SK-N-MC (cell line): ENCODE measurements around the gene DDX56.

Experiments
- DNase-seq: peaks from one replicate; pipeline ENCODE4 v3.0.0-alpha.2; 2011; ENCODE audit warnings: low read depth, low spot score
- H3K27ac ChIP-seq: fragments of 200-600 bp; sonication (generic); 2 replicates; pipeline ENCODE4 v1.5.1; 2016; ENCODE audit warnings: mixed run types
- H3K36me3 ChIP-seq: fragments of 200-600 bp; sonication (generic); 2 replicates; pipeline ENCODE4 v1.6.1; 2017; ENCODE audit warnings: antibody characterized with exemption, low read length, mixed read lengths; ENCODE audit not compliant: insufficient read depth
- H3K4me3 ChIP-seq: fragments of 200-600 bp; sonication (generic); 2 replicates; pipeline ENCODE4 v1.5.1; 2016
- H3K9ac ChIP-seq: fragments of 200-600 bp; sonication (generic); 2 replicates; pipeline ENCODE4 v1.8.0; 2017; ENCODE audit warnings: mixed run types, mixed read lengths; ENCODE audit not compliant: insufficient read length
- H3K9me3 ChIP-seq: fragments of 200-600 bp; sonication (generic); 2 replicates; pipeline ENCODE4 v1.6.1; 2017; ENCODE audit warnings: low read depth, mild to moderate bottlenecking, antibody characterized with exemption, low read length, moderate library complexity, mixed read lengths
- EZH2 ChIP-seq: fragments of 200-600 bp; sonication (generic); IDR thresholded peaks from one replicate; pipeline ENCODE4 v1.6.1; 2017; ENCODE audit warnings: antibody characterized with exemption
- FOXP2 ChIP-seq: optimal IDR thresholded peaks from 2 replicates; pipeline ENCODE3; 2011; ENCODE audit warnings: mild to moderate bottlenecking, moderate library complexity; ENCODE audit not compliant: insufficient read depth; ENCODE audit errors: extremely low read length, control extremely low read depth
- POLR2AphosphoS5 ChIP-seq: IDR thresholded peaks from 2 replicates; pipeline ENCODE4 v1.6.1; 2012; ENCODE audit warnings: mild to moderate bottlenecking, low read depth, low read length, borderline replicate concordance

The DDX56 gene

GRCh38 chr7:44536090-44536489 lies 37.6 kb downstream of the DDX56 start:
- no peak overlapping the region for H3K9ac ChIP-seq
- H3K27ac ChIP-seq = no peak overlapping the region
- H3K9me3 ChIP-seq = no peaks in the 10 kb centered on the region
- H3K4me3 ChIP-seq = no peak overlapping the region
- no peak for DNase-seq
- TF ChIP-seq FOXP2 = no peak
- TF ChIP-seq POLR2AphosphoS5 = no peak
- no peak for TF ChIP-seq EZH2
- no peaks in the 10 kb centered on the region for H3K36me3 ChIP-seq

GRCh38 chr7:44535348-44536064 lies 38.2 kb downstream of the DDX56 start:
- TF ChIP-seq FOXP2 = no peak
- no peak for TF ChIP-seq POLR2AphosphoS5
- no peak for TF ChIP-seq EZH2
- Histone ChIP-seq H3K9me3 (no peaks in the 10 kb centered on the region), H3K9ac (no peak overlapping the region), H3K27ac (no peak overlapping the region), H3K36me3 (no peaks in the 10 kb centered on the region), H3K4me3 (no peak overlapping the region)
- DNase-seq = no peak

- no peak for DNase-seq
- H3K4me3 ChIP-seq = no peak overlapping the region
- no peaks in the 10 kb centered on the region for H3K36me3 ChIP-seq
- no peak for TF ChIP-seq POLR2AphosphoS5
- TF ChIP-seq FOXP2 = no peak
- no peak for TF ChIP-seq EZH2
- H3K27ac ChIP-seq = no peak overlapping the region
- H3K9me3 ChIP-seq = no peaks in the 10 kb centered on the region
- H3K9ac ChIP-seq = no peak overlapping the region
Observed at GRCh38 chr7:44534501-44534900, 39.2 kb downstream of the DDX56 start.

- no peaks in the 10 kb centered on the region for H3K36me3 ChIP-seq
- TF ChIP-seq EZH2 (no peak), POLR2AphosphoS5 (no peak), FOXP2 (no peak)
- H3K9me3 ChIP-seq = no peaks in the 10 kb centered on the region
- DNase-seq = no peak
- no peak overlapping the region for H3K27ac ChIP-seq
- H3K9ac ChIP-seq = no peak overlapping the region
- no peak overlapping the region for H3K4me3 ChIP-seq
Observed at GRCh38 chr7:44534087-44534486, 39.6 kb downstream of the DDX56 start.

- H3K4me3 ChIP-seq = no peak overlapping the region
- no peaks in the 10 kb centered on the region for H3K36me3 ChIP-seq
- no peak overlapping the region for H3K9ac ChIP-seq
- DNase-seq = no peak
- no peak for TF ChIP-seq POLR2AphosphoS5
- TF ChIP-seq EZH2 = no peak
- no peak for TF ChIP-seq FOXP2
- no peaks in the 10 kb centered on the region for H3K9me3 ChIP-seq
- no peak overlapping the region for H3K27ac ChIP-seq
Observed at GRCh38 chr7:44533301-44534055, 40.2 kb downstream of the DDX56 start.

- no peak for DNase-seq
- Histone ChIP-seq H3K9me3 (no peaks in the 10 kb centered on the region), H3K27ac (no peak overlapping the region), H3K4me3 (no peak overlapping the region), H3K36me3 (no peaks in the 10 kb centered on the region), H3K9ac (no peak overlapping the region)
- TF ChIP-seq POLR2AphosphoS5 (no peak), FOXP2 (no peak), EZH2 (no peak)
Observed at GRCh38 chr7:44531421-44532380, 42.0 kb downstream of the DDX56 start.

- Histone ChIP-seq H3K4me3 (no peak overlapping the region), H3K9ac (no peak overlapping the region)
- DNase-seq = no peak
Observed at GRCh38 chr7:44530990-44531389, 42.7 kb downstream of the DDX56 start.

More at GRCh38 chr7:44530990-44531389, 42.7 kb downstream of the DDX56 start:
- Histone ChIP-seq H3K9me3 (no peaks in the 10 kb centered on the region), H3K27ac (no peak overlapping the region), H3K36me3 (no peaks in the 10 kb centered on the region)
- no peak for TF ChIP-seq FOXP2
